Measurements from ENCODE around the gene WFDC10B. TPM values are rescaled to one million over a fixed set of nuclear protein-coding genes. Genes with fewer than 3 reads are reported as not detected.

The WFDC10B gene
- total and polyA plus RNA-seq, 10 of the 15 experiments (the other 5 are each of a cell fraction or from before 2014, with no cell fraction given): not detected

GRCh38 chr20:45732199-45732598, 27.4 kb upstream of the WFDC10B start (continued):
- TF ChIP-seq EZH2 (IDR thresholded peaks at IDR 0.05; ENCODE audit: borderline replicate concordance, control insufficient read depth, low read depth, low read length): no peak

- FAIRE-seq (no peak), DNase-seq (ENCODE audit: low read depth, low spot score) (no peak), ATAC-seq (no peak)
- ChIA-PET RAD21 (ENCODE audit: unreplicated experiment) (no interaction called here), CTCF (no interaction called here), SMC1A (ENCODE audit: uncharacterized antibody, unreplicated experiment) (no interaction called here), POLR2A (no interaction called here)
- 0% methylated on average over 2 of the region's 2 CpGs for WGBS (ENCODE audit: insufficient coverage, insufficient replicate concordance, low lambda C conversion rate, missing lambda C conversion rate)
- no peaks in the 10 kb centered on the region for H3K4me1 ChIP-seq (ENCODE audit: control insufficient read depth, insufficient read depth, low read length)
- H3K4me2 ChIP-seq (ENCODE audit: control insufficient read depth, insufficient read depth): no peak overlapping the region
- no peak overlapping the region for H3K9ac ChIP-seq (ENCODE audit: control insufficient read depth, insufficient read depth, low read length)
- no peaks in the 10 kb centered on the region; the same call in 2 of the 3 replicates for H3K9me3 ChIP-seq (replicated peaks; ENCODE audit: control insufficient read depth, insufficient read depth, low read length)
- 0 out of 4 replicates have a peak, but pooled peaks cover 0 to 2% of the 10 kb centered on the region in 2 experiments for H3K27me3 ChIP-seq (replicated peaks in 1 of 2; ENCODE audit: control insufficient read depth in 2 of 2, insufficient read depth in 2 of 2, low read length in 1 of 2)
- BruUV-seq (replicated peaks): no TSS peak
- no peak overlapping the region for H2AFZ ChIP-seq (ENCODE audit: control insufficient read depth, low read depth, low read length)
- H3K4me3 ChIP-seq: no peak overlapping the region
- intact Hi-C loops (cut with micrococcal nuclease; ENCODE audit: unreplicated experiment): no loop called here
- H4K20me1 ChIP-seq (ENCODE audit: control insufficient read depth, insufficient read depth): no peaks in the 10 kb centered on the region
- H3K79me2 ChIP-seq (ENCODE audit: control insufficient read depth, insufficient read depth, low read length): no peaks in the 10 kb centered on the region
- TF ChIP-seq NRF1 (conservative IDR thresholded peaks at IDR 0.05; ENCODE audit: low read depth, low read length) (no peak), NR2F1 (conservative IDR thresholded peaks at IDR 0.05) (no peak), ZBTB33 (IDR thresholded peaks at IDR 0.05) (no peak), TCF7 (IDR thresholded peaks at IDR 0.05; ENCODE audit: borderline replicate concordance) (no peak), REST (IDR thresholded peaks at IDR 0.05; ENCODE audit: low read depth, low read length) (no peak), CBX5 (IDR thresholded peaks at IDR 0.05; ENCODE audit: low read depth) (no peak), TARDBP (IDR thresholded peaks at IDR 0.05; ENCODE audit: borderline replicate concordance) (no peak), SUPT20H (IDR thresholded peaks at IDR 0.05; ENCODE audit: borderline replicate concordance, control insufficient read depth, low read depth, low read length) (no peak), MLLT1 (IDR thresholded peaks at IDR 0.05) (no peak), MYC (IDR thresholded peaks at IDR 0.05; ENCODE audit: insufficient read depth, insufficient read length, insufficient replicate concordance, low read length, severe bottlenecking) (no peak), HDGF (IDR thresholded peaks at IDR 0.05) (no peak), NBN (IDR thresholded peaks at IDR 0.05) (no peak), IRF3 (IDR thresholded peaks at IDR 0.05) (no peak)
- no peak overlapping the region for H3K27ac ChIP-seq (ENCODE audit: control insufficient read depth, insufficient read depth)
- in situ Hi-C loops (cut with MboI): no loop called here
- H3K36me3 ChIP-seq (ENCODE audit: control insufficient read depth in 2 of 2, insufficient read depth in 2 of 2, low read length in 1 of 2): no peaks in the 10 kb centered on the region
Observed at GRCh38 chr20:45727044-45727443, 22.2 kb upstream of the WFDC10B start.

Measured in GM12878 (cell line).